ENCODE data around the gene RBX1.
"Not testable (repeated sequence)": the region's sequence is repeated elsewhere in the genome, so short reads cannot be mapped to it uniquely, and the experiment has no call there.

RBX1 gene

GRCh38 chr22:40950962-40951794 lies at the start of gene RBX1:
Gene RBX1, plus strand, starts transcription at chr22:40951378. Its CDS starts 21 bp downstream, at chr22:40951399.
- peak; percentile 93 for DNase-seq

- no peak for DNase-seq
Measured at GRCh38 chr22:40904101-40904500, 47.1 kb upstream of the RBX1 start.

GRCh38 chr22:40908895-40909294 lies 42.3 kb upstream of the RBX1 start:
- no peak for DNase-seq

- DNase-seq, result no peak
Measured at GRCh38 chr22:40911772-40912171, 39.4 kb upstream of the RBX1 start.

- DNase-seq, result not testable (repeated sequence)
Measured at GRCh38 chr22:40912987-40913386, 38.2 kb upstream of the RBX1 start.

GRCh38 chr22:40919446-40919845 lies 31.7 kb upstream of the RBX1 start:
- DNase-seq, result no peak

GRCh38 chr22:40920526-40920925 lies 30.7 kb upstream of the RBX1 start:
- no peak for DNase-seq

- no peak for DNase-seq
Measured at GRCh38 chr22:40922484-40923303, 28.5 kb upstream of the RBX1 start.

- DNase-seq, result no peak
Measured at GRCh38 chr22:40928657-40929056, 22.5 kb upstream of the RBX1 start.

GRCh38 chr22:40932396-40932795 lies 18.8 kb upstream of the RBX1 start:
- no peak for DNase-seq

GRCh38 chr22:40939202-40939601 lies 12.0 kb upstream of the RBX1 start:
- DNase-seq, result no peak

GRCh38 chr22:40951795-40952605 lies 822 bp downstream of the RBX1 start:
- no peak for DNase-seq

- no peak for DNase-seq
Measured at GRCh38 chr22:40953471-40953870, 2.3 kb downstream of the RBX1 start.

GRCh38 chr22:40954113-40954512 lies 2.9 kb downstream of the RBX1 start:
- no peak for DNase-seq

GRCh38 chr22:40955571-40955970 lies 4.4 kb downstream of the RBX1 start:
- no peak for DNase-seq

- DNase-seq, result no peak
Measured at GRCh38 chr22:40957601-40958000, 6.4 kb downstream of the RBX1 start.

GRCh38 chr22:40958299-40958698 lies 7.1 kb downstream of the RBX1 start:
- DNase-seq, result no peak

- no peak for DNase-seq
Measured at GRCh38 chr22:40960145-40960544, 9.0 kb downstream of the RBX1 start.

- DNase-seq, result no peak
Measured at GRCh38 chr22:40965936-40966725, 15.0 kb downstream of the RBX1 start.

GRCh38 chr22:40966726-40967085 lies 15.5 kb downstream of the RBX1 start:
- no peak for DNase-seq

- DNase-seq, result no peak
Measured at GRCh38 chr22:40967111-40967760, 16.1 kb downstream of the RBX1 start.

GRCh38 chr22:40972587-40972986 lies 21.4 kb downstream of the RBX1 start:
- no peak for DNase-seq
